ENCODE measurements around the gene NME2. TPM values are rescaled to one million over a fixed set of nuclear protein-coding genes. Genes with fewer than 3 reads are reported as not detected.

The NME2 gene
- total RNA-seq, 1 experiment from 2014 or later: 1,558 TPM

GRCh38 chr17:51119415-51120356, 46.5 kb upstream of the NME2 start:
- POLR2A ChIA-PET (ENCODE audit: unreplicated experiment): interaction anchor here (0.5 to 2.0 kb wide), 7 partner anchors 15 to 641 kb away, joined by 3 to 29 read pairs (median 6); partner anchors contain the start of gene NME1
- Histone ChIP-seq H2AFZ (ENCODE audit: low read length) (peak overlapping the region; percentile 47; the same call in 1 of the 2 replicates), H3K27me3 (ENCODE audit: low read length) (no peaks in the 10 kb centered on the region), H3K27ac (ENCODE audit: low read length) (peak overlapping the region; percentile 65), H3F3A (ENCODE audit: low read length, unreplicated experiment) (peaks cover 4% of the 10 kb centered on the region), H3K9ac (ENCODE audit: low read length) (peak overlapping the region; percentile 93), H3K9me2 (replicated peaks; ENCODE audit: low read length) (no peaks in the 10 kb centered on the region), H4K20me1 (ENCODE audit: low read length) (peaks cover 53% of the 10 kb centered on the region), H3K4me1 (ENCODE audit: insufficient read depth, low read length) (peaks cover 35% of the 10 kb centered on the region), H3K9me3 (ENCODE audit: low read length) (no peaks in the 10 kb centered on the region), H3K4me3 (ENCODE audit: low read length) (peak overlapping the region; percentile 98), H3K79me2 (ENCODE audit: low read length) (peaks cover 59% of the 10 kb centered on the region), H3K36me3 (ENCODE audit: low read depth, low read length) (no peaks in the 10 kb centered on the region), H3K4me2 (ENCODE audit: low read length) (peak overlapping the region; percentile 95)
- ATAC-seq (no peak), DNase-seq (peak; percentile 58)
- TF ChIP-seq EZH2 (IDR thresholded peaks at IDR 0.05; ENCODE audit: low read length, unreplicated experiment) (no peak), CTCF (conservative IDR thresholded peaks at IDR 0.05; ENCODE audit: low read depth, low read length) (peak; percentile 61; the same call in 1 of the 2 replicates)
- intact Hi-C loops (cut with micrococcal nuclease): loop anchor here (1.0 to 2.0 kb wide), 2 partner anchors 63 to 118 kb away; no protein-coding TSS in a partner anchor
- CTCF ChIA-PET: interaction anchor here (0.6 to 2.8 kb wide), 5 partner anchors 28 to 56 kb away, joined by 3 to 29 read pairs (median 6); partner anchors contain the start of gene NME1
- BruUV-seq (replicated peaks): TSS peak; percentile 38

GRCh38 chr17:51120357-51120738, 45.9 kb upstream of the NME2 start:
- ChIA-PET CTCF (interaction anchor here (0.6 to 2.8 kb wide), 4 partner anchors 33 to 64 kb away, joined by 4 to 29 read pairs (median 10); partner anchors contain the start of gene NME1), POLR2A (ENCODE audit: unreplicated experiment) (interaction anchor here (0.5 to 2.0 kb wide), 11 partner anchors 15 to 641 kb away, joined by 3 to 29 read pairs (median 6); partner anchors contain the start of gene NME1)
- Histone ChIP-seq H3K79me2 (ENCODE audit: low read length) (peaks cover 52% of the 10 kb centered on the region), H3K4me2 (ENCODE audit: low read length) (peak overlapping the region; percentile 95), H2AFZ (ENCODE audit: low read length) (peak overlapping the region; percentile 47; the same call in 1 of the 2 replicates), H3K9me2 (replicated peaks; ENCODE audit: low read length) (no peaks in the 10 kb centered on the region), H4K20me1 (ENCODE audit: low read length) (peaks cover 46% of the 10 kb centered on the region), H3F3A (ENCODE audit: low read length, unreplicated experiment) (peaks cover 4% of the 10 kb centered on the region), H3K4me1 (ENCODE audit: insufficient read depth, low read length) (peaks cover 35% of the 10 kb centered on the region), H3K27ac (ENCODE audit: low read length) (peak overlapping the region; percentile 65), H3K36me3 (ENCODE audit: low read depth, low read length) (no peaks in the 10 kb centered on the region), H3K27me3 (ENCODE audit: low read length) (no peaks in the 10 kb centered on the region), H3K9me3 (ENCODE audit: low read length) (no peaks in the 10 kb centered on the region), H3K4me3 (ENCODE audit: low read length) (peak overlapping the region; percentile 98), H3K9ac (ENCODE audit: low read length) (peak overlapping the region; percentile 93)
- TF ChIP-seq CTCF (conservative IDR thresholded peaks at IDR 0.05; ENCODE audit: low read depth, low read length) (no peak), EZH2 (IDR thresholded peaks at IDR 0.05; ENCODE audit: low read length, unreplicated experiment) (no peak), EZH2phosphoT487 (IDR thresholded peaks at IDR 0.05; ENCODE audit: borderline replicate concordance, low read length) (no peak)
- intact Hi-C loops (cut with micrococcal nuclease): loop anchor here (2.0 kb wide), 1 partner anchor 64 kb away; no protein-coding TSS in a partner anchor
- BruUV-seq (replicated peaks): no TSS peak
- ATAC-seq (peak; percentile 3), DNase-seq (no peak)

Measured in PC-3 (cell line).